Measurements from ENCODE around the gene TUBA1C. TPM values are rescaled to one million over a fixed set of nuclear protein-coding genes. Genes with fewer than 3 reads are reported as not detected.

Gene TUBA1C
- total RNA-seq, 1 experiment from 2014 or later: 540 TPM

- H3K4me1 Mint-ChIP-seq: peaks cover 30% of the 10 kb centered on the region
- no peak for TF ChIP-seq E2F5 (CRISPR knock-in tag; IDR thresholded peaks at IDR 0.05)
- TF ChIP-seq NR3C1 (CRISPR knock-in tag; conservative IDR thresholded peaks at IDR 0.05; ENCODE audit: low read depth): no peak
- TF ChIP-seq RORB (CRISPR knock-in tag; IDR thresholded peaks at IDR 0.05): no peak
- no peak for TF ChIP-seq ETV6 (CRISPR knock-in tag; IDR thresholded peaks at IDR 0.05)
- TF ChIP-seq SOX15 (CRISPR knock-in tag; IDR thresholded peaks at IDR 0.05): no peak
- no peak for TF ChIP-seq SMAD3 (CRISPR knock-in tag; IDR thresholded peaks at IDR 0.05; ENCODE audit: borderline replicate concordance)
- TF ChIP-seq ZNF416 (CRISPR knock-in tag; IDR thresholded peaks at IDR 0.05): no peak
- no peak for TF ChIP-seq FOXP4 (CRISPR knock-in tag; IDR thresholded peaks at IDR 0.05)
- no peak for TF ChIP-seq PRRX2 (CRISPR knock-in tag; IDR thresholded peaks at IDR 0.05)
- no peak for TF ChIP-seq ZMAT4 (CRISPR knock-in tag; IDR thresholded peaks at IDR 0.05)
- TF ChIP-seq GABPB1 (CRISPR knock-in tag; IDR thresholded peaks at IDR 0.05): no peak
- TF ChIP-seq TP53 (CRISPR knock-in tag; IDR thresholded peaks at IDR 0.05): no peak
- no peak for TF ChIP-seq ZBTB21 (CRISPR knock-in tag; IDR thresholded peaks at IDR 0.05; ENCODE audit: borderline replicate concordance)
- no peak for TF ChIP-seq FOXK1 (CRISPR knock-in tag; IDR thresholded peaks at IDR 0.05)
- no peak for TF ChIP-seq SMAD4 (CRISPR knock-in tag; IDR thresholded peaks at IDR 0.05)
- TF ChIP-seq FOXP1 (CRISPR knock-in tag; IDR thresholded peaks at IDR 0.05; ENCODE audit: borderline replicate concordance): no peak
- no peak for TF ChIP-seq ARID4B (CRISPR knock-in tag; IDR thresholded peaks at IDR 0.05; ENCODE audit: borderline replicate concordance)
- H3K27me3 Mint-ChIP-seq (ENCODE audit: low read depth): peaks cover 90% of the 10 kb centered on the region
- no peaks in the 10 kb centered on the region for H3K9me3 Mint-ChIP-seq
- H3K36me3 Mint-ChIP-seq: no peaks in the 10 kb centered on the region
- H3K4me3 Mint-ChIP-seq: peak overlapping the region; percentile 58; the same call in 1 of the 2 replicates
- DNase-seq (ENCODE audit: low spot score) (no peak), ATAC-seq (no peak)
- CTCF ChIA-PET: interaction anchor here (0.5 to 11.7 kb wide), 36 partner anchors 9 to 573 kb away, joined by 3 to 264 read pairs (median 6); partner anchors contain the start of genes C1QL4, DNAJC22, LMBR1L and PRPF40B
- no peak overlapping the region for H3K27ac Mint-ChIP-seq
- POLR2A ChIA-PET: interaction anchor here (0.5 to 1.9 kb wide), 5 partner anchors 30 to 675 kb away, joined by 3 to 9 read pairs (median 3); no protein-coding TSS in a partner anchor
Observed at GRCh38 chr12:49294086-49294803, 29.4 kb downstream of the TUBA1C start.

- H3K27me3 Mint-ChIP-seq (ENCODE audit: low read depth): peaks cover 93% of the 10 kb centered on the region
- TF ChIP-seq E2F1 (CRISPR knock-in tag; IDR thresholded peaks at IDR 0.05) (no peak), RORB (CRISPR knock-in tag; IDR thresholded peaks at IDR 0.05) (no peak), E2F5 (CRISPR knock-in tag; IDR thresholded peaks at IDR 0.05) (no peak), ZBTB21 (CRISPR knock-in tag; IDR thresholded peaks at IDR 0.05; ENCODE audit: borderline replicate concordance) (no peak), MXD4 (CRISPR knock-in tag; IDR thresholded peaks at IDR 0.05; ENCODE audit: borderline replicate concordance) (no peak), FOXK1 (CRISPR knock-in tag; IDR thresholded peaks at IDR 0.05) (no peak), TEAD4 (CRISPR knock-in tag; IDR thresholded peaks at IDR 0.05) (no peak)
- CTCF ChIA-PET: interaction anchor here (0.6 to 11.7 kb wide), 35 partner anchors 9 to 573 kb away, joined by 3 to 264 read pairs (median 6); partner anchors contain the start of genes C1QL4, DNAJC22, PRPF40B and SPATS2
Observed at GRCh38 chr12:49294804-49295081, 29.9 kb downstream of the TUBA1C start.

More at GRCh38 chr12:49294804-49295081, 29.9 kb downstream of the TUBA1C start:
- Mint-ChIP-seq H3K4me3 (no peak overlapping the region), H3K36me3 (no peaks in the 10 kb centered on the region), H3K9me3 (no peaks in the 10 kb centered on the region), H3K27ac (no peak overlapping the region), H3K4me1 (peaks cover 30% of the 10 kb centered on the region)
- ATAC-seq: no peak
- POLR2A ChIA-PET: interaction anchor here (0.5 to 0.8 kb wide), 4 partner anchors 28 to 274 kb away, joined by 3 read pairs; no protein-coding TSS in a partner anchor
- no peak for DNase-seq (ENCODE audit: low spot score)

Measured in WTC11 (cell line).